HFF-Myc (cell line): ENCODE measurements around the gene ATF5.

Experiments
- DNase-seq: peaks from one replicate; pipeline ENCODE4 v3.0.0-alpha.2; 2011; ENCODE audit warnings: low read depth; ENCODE audit errors: extremely low read depth
- H3K4me3 ChIP-seq: replicated peaks from 2 replicates; pipeline ENCODE4 v1.5.1; 2011; ENCODE audit warnings: low read depth, mild to moderate bottlenecking, control low read depth, low read length
- CTCF ChIP-seq: IDR thresholded peaks from 2 replicates; pipeline ENCODE4 v1.5.1; 2012; ENCODE audit warnings: mild to moderate bottlenecking, low read depth, low read length, control low read depth; ENCODE audit errors: missing control alignments

The ATF5 gene

GRCh38 chr19:49916839-49917733 is 11.9 kb upstream of the ATF5 start:
- DNase-seq = no peak
- TF ChIP-seq CTCF = no peak
- H3K4me3 ChIP-seq = no peak overlapping the region

- DNase-seq = no peak
- H3K4me3 ChIP-seq = no peak overlapping the region
- TF ChIP-seq CTCF = no peak
These were observed 10.9 kb upstream of the ATF5 start for GRCh38 chr19:49918089-49918488.

- TF ChIP-seq CTCF = no peak
- DNase-seq = no peak
- no peak overlapping the region for H3K4me3 ChIP-seq
These were observed 8.2 kb upstream of the ATF5 start for GRCh38 chr19:49920624-49921363.

GRCh38 chr19:49921871-49922795 is 6.9 kb upstream of the ATF5 start:
- no peak for TF ChIP-seq CTCF
- DNase-seq = no peak
- no peak overlapping the region for H3K4me3 ChIP-seq

- no peak for TF ChIP-seq CTCF
- no peak for DNase-seq
- no peak overlapping the region for H3K4me3 ChIP-seq
These were observed 5.7 kb upstream of the ATF5 start for GRCh38 chr19:49923055-49924003.
